OCI-LY3 (cell line): ENCODE results near the gene COIL.

Experiments used
- EZH2phosphoT487 ChIP-seq: fragments of 200-600 bp; shearing (Covaris generic); IDR thresholded peaks from 2 replicates; pipeline ENCODE4 v1.6.1; 2018; ENCODE audit warnings: antibody characterized with exemption, mixed run types, low read depth
- TF ChIP-seq, protein P1 (sequence below): fragments of 200-600, 300-600 bp; sonication (generic); IDR thresholded peaks from 2 replicates; pipeline ENCODE4 v1.5.1; 2014; ENCODE audit warnings: antibody characterized with exemption, low read length, low read depth

DNA sequence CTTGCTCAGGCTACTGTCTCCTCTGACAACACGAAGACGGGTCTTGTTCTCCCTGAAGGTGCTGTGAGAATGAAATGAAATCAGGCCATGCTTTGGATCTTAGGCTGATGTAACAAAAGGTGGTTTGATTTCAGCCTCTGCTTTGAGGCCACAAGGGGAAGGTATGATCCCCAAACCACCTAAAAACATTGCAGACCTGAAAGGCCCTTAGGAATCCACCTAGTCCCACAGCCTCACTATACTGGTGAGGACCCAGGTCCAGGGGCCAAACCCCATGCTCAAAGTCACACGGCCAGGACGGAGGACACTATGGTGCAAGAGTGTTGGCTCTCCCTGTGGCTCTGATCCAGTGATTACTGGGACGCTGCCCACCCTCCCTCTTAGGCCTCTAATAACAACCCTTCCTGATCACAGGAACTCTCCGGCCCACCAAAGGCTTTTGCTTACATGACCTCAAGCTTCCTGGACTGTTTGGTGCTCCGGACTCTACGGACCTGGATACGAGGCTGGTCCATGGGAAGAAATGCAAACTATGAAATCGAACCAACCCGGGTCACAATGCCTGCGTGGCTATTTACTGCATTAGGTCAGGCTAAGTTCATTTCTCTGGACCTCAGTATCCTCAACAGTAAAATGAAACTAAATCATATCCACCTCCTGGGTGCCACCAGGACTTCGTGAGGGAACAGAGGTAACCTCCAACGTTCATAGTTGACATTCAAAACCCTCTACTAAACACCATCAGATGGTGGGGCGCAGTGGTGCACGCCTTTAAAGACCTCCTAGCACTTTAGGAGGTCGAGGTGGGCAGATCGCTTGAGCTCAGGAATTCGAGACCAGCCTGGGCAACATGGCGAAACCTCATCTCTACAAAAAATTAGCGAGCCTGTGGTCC is 48.5 kb downstream of the COIL start:
- TF ChIP-seq, protein P1, sequence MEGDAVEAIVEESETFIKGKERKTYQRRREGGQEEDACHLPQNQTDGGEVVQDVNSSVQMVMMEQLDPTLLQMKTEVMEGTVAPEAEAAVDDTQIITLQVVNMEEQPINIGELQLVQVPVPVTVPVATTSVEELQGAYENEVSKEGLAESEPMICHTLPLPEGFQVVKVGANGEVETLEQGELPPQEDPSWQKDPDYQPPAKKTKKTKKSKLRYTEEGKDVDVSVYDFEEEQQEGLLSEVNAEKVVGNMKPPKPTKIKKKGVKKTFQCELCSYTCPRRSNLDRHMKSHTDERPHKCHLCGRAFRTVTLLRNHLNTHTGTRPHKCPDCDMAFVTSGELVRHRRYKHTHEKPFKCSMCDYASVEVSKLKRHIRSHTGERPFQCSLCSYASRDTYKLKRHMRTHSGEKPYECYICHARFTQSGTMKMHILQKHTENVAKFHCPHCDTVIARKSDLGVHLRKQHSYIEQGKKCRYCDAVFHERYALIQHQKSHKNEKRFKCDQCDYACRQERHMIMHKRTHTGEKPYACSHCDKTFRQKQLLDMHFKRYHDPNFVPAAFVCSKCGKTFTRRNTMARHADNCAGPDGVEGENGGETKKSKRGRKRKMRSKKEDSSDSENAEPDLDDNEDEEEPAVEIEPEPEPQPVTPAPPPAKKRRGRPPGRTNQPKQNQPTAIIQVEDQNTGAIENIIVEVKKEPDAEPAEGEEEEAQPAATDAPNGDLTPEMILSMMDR: no peak
- no peak for TF ChIP-seq EZH2phosphoT487
